HEK293 (cell line): ENCODE data around the gene B4GALT2.

Experiments used
- CTCF ChIA-PET: fragments of 350-600 bp; formaldehyde crosslinking; extraction: SDS; loops from one replicate; lab custom pipeline; 2021; ENCODE audit warnings: antibody characterized with exemption; lab: Yijun Ruan, JAX
- POLR2A ChIA-PET: fragments of 300-600 bp; formaldehyde crosslinking; extraction: SDS; loops from one replicate; lab custom pipeline; 2020; ENCODE audit warnings: antibody characterized with exemption, inconsistent platforms; lab: Yijun Ruan, JAX
- H3K27ac ChIP-seq: fragments of 200-500 bp; sonication (Bioruptor generic); 2 replicates; pipeline ENCODE4 v1.5.1; 2014; ENCODE audit warnings: low read depth, low read length, control low read depth, inconsistent platforms; ENCODE audit errors: extremely low read depth
- H3K36me3 ChIP-seq, 2 experiments: fragments of 200-500 bp in 1 of 2; sonication (Bioruptor generic) in 1 of 2; 1 replicate in 1 of 2; 2 replicates in 1 of 2; pipeline ENCODE4 v1.5.1; 2014 to 2017; ENCODE audit warnings: inconsistent platforms in 2 of 2, low read length in 2 of 2; ENCODE audit not compliant: control insufficient read depth in 2 of 2, insufficient read depth in 1 of 2
- H3K4me1 ChIP-seq: fragments of 200-500 bp; sonication (Bioruptor generic); 2 replicates; pipeline ENCODE4 v1.5.1; 2014; ENCODE audit warnings: mild to moderate bottlenecking, low read length, inconsistent platforms; ENCODE audit not compliant: control insufficient read depth, insufficient read depth
- H3K4me3 ChIP-seq: 2 replicates; pipeline ENCODE4 v1.5.1; 2011; ENCODE audit warnings: low read depth, mild to moderate bottlenecking, control low read depth, low read length, moderate library complexity
- H3K9me3 ChIP-seq: fragments of 200-500 bp; sonication (Bioruptor generic); 2 replicates; pipeline ENCODE4 v1.5.1; 2014; ENCODE audit warnings: low read depth, low read length, inconsistent platforms; ENCODE audit not compliant: control insufficient read depth, insufficient read depth
- ELK4 ChIP-seq: IDR thresholded peaks from 2 replicates; pipeline ENCODE4 v1.6.1; 2011; ENCODE audit warnings: mild to moderate bottlenecking, low read depth, low read length, borderline replicate concordance
- OSR2 ChIP-seq: fragments of 450-650 bp; formaldehyde crosslinking; IDR thresholded peaks from 2 replicates; pipeline ENCODE4 v1.5.1; 2016; ENCODE audit warnings: missing biosample characterization, missing genetic modification characterization
- RBAK ChIP-seq: fragments of 450-650 bp; formaldehyde crosslinking; IDR thresholded peaks from 2 replicates; pipeline ENCODE4 v1.5.1; 2016; ENCODE audit warnings: missing biosample characterization, missing genetic modification characterization
- REST ChIP-seq: fragments of 450-650 bp; formaldehyde crosslinking; IDR thresholded peaks from 2 replicates; pipeline ENCODE4 v1.5.1; 2016; ENCODE audit warnings: missing biosample characterization, missing genetic modification characterization
- SP2 ChIP-seq: fragments of 450-650 bp; formaldehyde crosslinking; IDR thresholded peaks from 2 replicates; pipeline ENCODE4 v1.5.1; 2016; ENCODE audit warnings: missing biosample characterization, missing genetic modification characterization
- WT1 ChIP-seq: fragments of 450-650 bp; formaldehyde crosslinking; IDR thresholded peaks from 2 replicates; pipeline ENCODE4 v1.5.1; 2016; ENCODE audit warnings: missing biosample characterization, missing genetic modification characterization
- ZBTB11 ChIP-seq: fragments of 450-650 bp; formaldehyde crosslinking; conservative IDR thresholded peaks from 2 replicates; pipeline ENCODE4 v1.5.1; 2016; ENCODE audit warnings: low read depth, missing biosample characterization, missing genetic modification characterization
- ZFHX2 ChIP-seq: fragments of 450-650 bp; formaldehyde crosslinking; conservative IDR thresholded peaks from 2 replicates; pipeline ENCODE4 v1.5.1; 2016; ENCODE audit warnings: missing biosample characterization, missing genetic modification characterization
- ZFP3 ChIP-seq: fragments of 450-650 bp; formaldehyde crosslinking; IDR thresholded peaks from 2 replicates; pipeline ENCODE4 v1.5.1; 2016; ENCODE audit warnings: low read depth, missing biosample characterization, missing genetic modification characterization
- ZNF146 ChIP-seq: fragments of 450-650 bp; formaldehyde crosslinking; IDR thresholded peaks from 2 replicates; pipeline ENCODE4 v1.5.1; 2016; ENCODE audit warnings: missing biosample characterization, missing genetic modification characterization
- ZNF184 ChIP-seq: fragments of 450-650 bp; IDR thresholded peaks from 2 replicates; pipeline ENCODE4 v1.5.1; 2018; ENCODE audit warnings: missing biosample characterization, mild to moderate bottlenecking, missing genetic modification characterization
- ZNF214 ChIP-seq: fragments of 450-650 bp; formaldehyde crosslinking; IDR thresholded peaks from 2 replicates; pipeline ENCODE4 v1.5.1; 2017; ENCODE audit warnings: missing biosample characterization, mild to moderate bottlenecking, missing genetic modification characterization, borderline replicate concordance
- ZNF274 ChIP-seq, 2 experiments: fragments of 200-500 bp in 1 of 2; fragments of 450-650 bp in 1 of 2; sonication (Bioruptor generic) in 1 of 2; formaldehyde crosslinking in 1 of 2; IDR thresholded peaks; 2 replicates each; pipeline versions ENCODE4 v1.5.1 to v1.6.1; 2014 to 2016; ENCODE audit warnings: borderline replicate concordance in 1 of 2, inconsistent platforms in 1 of 2, low read length in 1 of 2, missing biosample characterization in 1 of 2, missing genetic modification characterization in 1 of 2
- ZNF324 ChIP-seq: fragments of 450-650 bp; formaldehyde crosslinking; IDR thresholded peaks from 2 replicates; pipeline ENCODE4 v1.5.1; 2016; ENCODE audit warnings: missing biosample characterization, missing genetic modification characterization
- ZNF354C ChIP-seq: fragments of 450-650 bp; formaldehyde crosslinking; IDR thresholded peaks from 2 replicates; pipeline ENCODE4 v1.5.1; 2016; ENCODE audit warnings: missing biosample characterization, missing genetic modification characterization, low read depth, borderline replicate concordance
- ZNF391 ChIP-seq: fragments of 450-650 bp; formaldehyde crosslinking; IDR thresholded peaks from 2 replicates; pipeline ENCODE4 v1.5.1; 2016; ENCODE audit warnings: low read depth, missing biosample characterization, missing genetic modification characterization, borderline replicate concordance
- ZNF404 ChIP-seq: fragments of 450-650 bp; formaldehyde crosslinking; IDR thresholded peaks from 2 replicates; pipeline ENCODE4 v1.5.1; 2017; ENCODE audit warnings: missing biosample characterization, missing genetic modification characterization
- ZNF529 ChIP-seq: fragments of 450-650 bp; formaldehyde crosslinking; IDR thresholded peaks from 2 replicates; pipeline ENCODE4 v1.5.1; 2017; ENCODE audit warnings: missing genetic modification characterization, missing biosample characterization; ENCODE audit not compliant: insufficient replicate concordance
- ZNF692 ChIP-seq: fragments of 450-650 bp; formaldehyde crosslinking; IDR thresholded peaks from 2 replicates; pipeline ENCODE4 v1.5.1; 2016; ENCODE audit warnings: missing biosample characterization, missing genetic modification characterization
- ZNF707 ChIP-seq: fragments of 450-650 bp; formaldehyde crosslinking; IDR thresholded peaks from 2 replicates; pipeline ENCODE4 v1.5.1; 2016; ENCODE audit warnings: missing biosample characterization, missing genetic modification characterization
- ZNF747 ChIP-seq: fragments of 450-650 bp; formaldehyde crosslinking; IDR thresholded peaks from 2 replicates; pipeline ENCODE4 v1.5.1; 2016; ENCODE audit warnings: missing biosample characterization, missing genetic modification characterization

Gene B4GALT2

GRCh38 chr1:43935711-43936427 is 43.1 kb upstream of the B4GALT2 start:
- ChIA-PET CTCF (interaction anchor here (0.8 to 12.4 kb wide), 38 partner anchors 9 to 717 kb away, joined by 3 to 555 read pairs (median 6); partner anchors contain the start of gene IPO13), POLR2A (interaction anchor here (1.3 to 1.5 kb wide), 2 partner anchors 11 to 172 kb away, joined by 8 to 17 read pairs; partner anchors contain the start of gene IPO13)
- Histone ChIP-seq H3K36me3 (peaks cover 0 to 9% of the 10 kb centered on the region in 2 experiments; a peak in 1 of 3 replicates), H3K4me1 (peaks cover 3% of the 10 kb centered on the region; the same call in 1 of the 2 replicates), H3K27ac (no peak overlapping the region), H3K9me3 (no peaks in the 10 kb centered on the region), H3K4me3 (no peak overlapping the region)
- no peak for TF ChIP-seq ELK4
- TF ChIP-seq ZNF692 (tag by site-specific recombination): no peak
- TF ChIP-seq ZNF146 (tag by site-specific recombination): no peak
- TF ChIP-seq REST (tag by site-specific recombination): no peak
- TF ChIP-seq ZBTB11 (tag by site-specific recombination): no peak
- TF ChIP-seq WT1: no peak
- no peak for TF ChIP-seq ZNF404 (tag by site-specific recombination)

GRCh38 chr1:43936431-43937151 is 42.4 kb upstream of the B4GALT2 start:
- Histone ChIP-seq H3K4me3 (no peak overlapping the region), H3K9me3 (no peaks in the 10 kb centered on the region), H3K27ac (no peak overlapping the region), H3K36me3 (peaks cover 0 to 9% of the 10 kb centered on the region in 2 experiments; a peak in 1 of 3 replicates), H3K4me1 (peaks cover 3% of the 10 kb centered on the region; the same call in 1 of the 2 replicates)
- ChIA-PET CTCF (interaction anchor here (1.3 to 12.4 kb wide), 2 partner anchors 111 to 172 kb away, joined by 4 to 555 read pairs; no protein-coding TSS in a partner anchor), POLR2A (no interaction called here)
- no peak for TF ChIP-seq ZFHX2 (tag by site-specific recombination)
- TF ChIP-seq ZNF324 (tag by site-specific recombination): no peak
- no peak for TF ChIP-seq OSR2
- no peak for TF ChIP-seq ZNF747 (tag by site-specific recombination)
- no peak for TF ChIP-seq ZNF214 (tag by site-specific recombination)
- TF ChIP-seq ZFP3: no peak
- TF ChIP-seq SP2 (tag by site-specific recombination): no peak
- TF ChIP-seq ZNF529 (tag by site-specific recombination): no peak
- TF ChIP-seq ZNF391 (tag by site-specific recombination): no peak
- TF ChIP-seq ZNF274 (IDR thresholded peaks at IDR 0.05; ENCODE audit: low read length): no peak
- TF ChIP-seq ZNF274 (tag by site-specific recombination; IDR thresholded peaks at IDR 0.05; ENCODE audit: borderline replicate concordance): no peak
- no peak for TF ChIP-seq RBAK (tag by site-specific recombination)
- TF ChIP-seq ZNF707: no peak
- TF ChIP-seq ZNF354C (tag by site-specific recombination): no peak
- TF ChIP-seq ZNF184 (tag by site-specific recombination): no peak
